GM20000 (cell line): ENCODE data around the gene GFOD1.
"Not testable (repeated sequence)": the region's sequence is repeated elsewhere in the genome, so short reads cannot be mapped to it uniquely, and the experiment has no call there.

Experiments
- DNase-seq: peaks from one replicate; pipeline ENCODE4 v3.0.0; 2012; ENCODE audit warnings: low spot score
- CTCF ChIP-seq: IDR thresholded peaks from 2 replicates; pipeline ENCODE4 v1.5.1; 2012; ENCODE audit warnings: mild to moderate bottlenecking, control low read depth; ENCODE audit errors: extremely low read depth, missing control alignments

Gene GFOD1

GRCh38 chr6:13395272-13396237 lies 91.8 kb downstream of the GFOD1 start:
- peak; percentile 54 for DNase-seq
- TF ChIP-seq CTCF = no peak

- no peak for TF ChIP-seq CTCF
- no peak for DNase-seq
Observed at GRCh38 chr6:13392462-13392861, 94.9 kb downstream of the GFOD1 start.

- no peak for DNase-seq
- no peak for TF ChIP-seq CTCF
Observed at GRCh38 chr6:13391537-13391936, 95.9 kb downstream of the GFOD1 start.

- no peak for DNase-seq
Observed at GRCh38 chr6:13390658-13391057, 96.7 kb downstream of the GFOD1 start.

GRCh38 chr6:13389237-13389636 lies 98.2 kb downstream of the GFOD1 start:
- DNase-seq = not testable (repeated sequence)

More at GRCh38 chr6:13390658-13391057, 96.7 kb downstream of the GFOD1 start:
- no peak for TF ChIP-seq CTCF

- not testable (repeated sequence) for DNase-seq
Observed at GRCh38 chr6:13388769-13389168, 98.6 kb downstream of the GFOD1 start.

- no peak for TF ChIP-seq CTCF
Observed at GRCh38 chr6:13384966-13385365, 102.4 kb downstream of the GFOD1 start.

GRCh38 chr6:13384506-13384905 lies 102.9 kb downstream of the GFOD1 start:
- no peak for TF ChIP-seq CTCF
- no peak for DNase-seq

More at GRCh38 chr6:13384966-13385365, 102.4 kb downstream of the GFOD1 start:
- no peak for DNase-seq
